DOHH2 (cell line): ENCODE data around the gene TTC23.

Source experiments
- H3F3A ChIP-seq: fragments of 200-600 bp; sonication (generic), shearing (Covaris generic); 2 replicates; pipeline ENCODE4 v1.6.0; 2016; ENCODE audit warnings: antibody characterized with exemption, mild to moderate bottlenecking; ENCODE audit not compliant: control insufficient read depth, insufficient read depth
- H3K27ac ChIP-seq: fragments of 200-600 bp; sonication (generic); 2 replicates; pipeline ENCODE4 v1.5.1; 2014; ENCODE audit warnings: low read depth, mild to moderate bottlenecking, low read length, moderate library complexity
- H3K27me3 ChIP-seq: fragments of 200-600 bp; sonication (generic); 2 replicates; pipeline ENCODE4 v1.6.1; 2014; ENCODE audit warnings: mild to moderate bottlenecking, low read length, mixed read lengths; ENCODE audit not compliant: control insufficient read depth
- H3K36me3 ChIP-seq: fragments of 200-600 bp; sonication (generic); 2 replicates; pipeline ENCODE4 v1.6.1; 2014; ENCODE audit warnings: mild to moderate bottlenecking, low read length, moderate library complexity, mixed read lengths; ENCODE audit not compliant: control insufficient read depth
- H3K4me1 ChIP-seq: fragments of 200-600 bp; sonication (generic); 2 replicates; pipeline ENCODE4 v1.6.1; 2014; ENCODE audit warnings: mild to moderate bottlenecking, low read length, mixed read lengths; ENCODE audit not compliant: control insufficient read depth
- H3K4me2 ChIP-seq: fragments of 200-600 bp; sonication (generic); 2 replicates; pipeline ENCODE4 v1.6.0; 2014; ENCODE audit warnings: mild to moderate bottlenecking, low read length, moderate library complexity
- H3K4me3 ChIP-seq: fragments of 200-600 bp; sonication (generic); 2 replicates; pipeline ENCODE4 v1.5.1; 2014; ENCODE audit warnings: mild to moderate bottlenecking, low read length, mixed read lengths
- H3K79me2 ChIP-seq: fragments of 200-600 bp; sonication (generic); 2 replicates; pipeline ENCODE4 v1.6.1; 2014; ENCODE audit warnings: mild to moderate bottlenecking, low read length, mixed read lengths; ENCODE audit not compliant: control insufficient read depth
- H3K9me2 ChIP-seq: fragments of 200-600 bp; sonication (generic); replicated peaks from 2 replicates; pipeline ENCODE4 v1.6.1; 2014; ENCODE audit warnings: mild to moderate bottlenecking, low read length, mixed read lengths; ENCODE audit not compliant: control insufficient read depth
- H3K9me3 ChIP-seq: fragments of 200-600 bp; sonication (generic); 2 replicates; pipeline ENCODE4 v1.6.1; 2014; ENCODE audit warnings: antibody characterized with exemption, low read length, mixed read lengths; ENCODE audit not compliant: control insufficient read depth, insufficient read depth
- H4K20me1 ChIP-seq: fragments of 200-600 bp; sonication (generic); 2 replicates; pipeline ENCODE4 v1.6.0; 2014; ENCODE audit warnings: low read depth, mild to moderate bottlenecking, antibody characterized with exemption, low read length, moderate library complexity; ENCODE audit not compliant: control insufficient read depth, insufficient read depth
- EZH2phosphoT487 ChIP-seq: fragments of 200-600 bp; sonication (generic); IDR thresholded peaks from 2 replicates; pipeline ENCODE4 v1.6.1; 2017; ENCODE audit warnings: borderline replicate concordance, mild to moderate bottlenecking, antibody characterized with exemption, low read length, moderate library complexity, mixed read lengths
- TF ChIP-seq, protein P1 (sequence below): fragments of 200-600 bp; sonication (generic); IDR thresholded peaks from one replicate; pipeline ENCODE4 v1.5.1; 2014; ENCODE audit warnings: antibody characterized with exemption, mild to moderate bottlenecking, low read depth, low read length; ENCODE audit not compliant: poor library complexity, severe bottlenecking

Gene TTC23

DNA sequence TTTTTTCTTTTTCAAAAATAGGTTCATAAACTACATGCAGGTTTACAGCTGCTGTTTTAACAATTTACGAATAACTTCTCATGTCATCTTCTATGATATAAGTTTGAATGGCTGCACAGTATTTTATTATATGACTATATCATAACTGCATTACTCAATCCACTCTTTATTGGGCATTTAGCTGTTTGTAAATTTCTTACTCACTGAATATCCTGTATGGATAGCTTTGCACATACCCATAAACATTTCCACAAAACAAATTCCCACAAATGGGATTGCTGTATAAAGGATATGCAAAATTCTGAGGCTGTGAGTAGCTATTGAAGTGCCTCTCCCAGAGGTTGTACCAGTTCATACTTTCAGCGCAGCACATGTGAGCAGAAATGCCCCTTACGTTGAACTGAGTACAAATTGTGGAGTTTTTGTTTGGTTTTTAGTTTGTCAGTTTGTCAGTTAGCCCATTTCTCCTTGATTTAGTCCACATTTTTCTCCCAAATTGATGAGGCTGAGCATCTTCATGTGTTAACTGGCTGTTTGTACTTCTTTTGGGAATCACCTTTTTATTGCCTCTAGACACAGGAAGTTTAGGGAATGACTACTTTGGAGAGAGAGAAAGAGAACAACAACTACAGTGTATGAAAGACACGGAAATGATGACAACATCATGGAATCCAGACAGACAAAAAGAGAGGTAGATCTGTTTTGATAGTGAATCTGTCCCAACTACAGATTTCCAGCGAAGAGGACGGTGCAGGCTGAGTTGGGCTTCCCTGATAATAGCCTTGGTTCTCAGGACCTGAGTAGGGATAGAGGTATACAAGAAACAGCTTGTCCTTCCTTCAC is 24.8 kb downstream of the TTC23 start:
- Histone ChIP-seq H3K4me1 (no peaks in the 10 kb centered on the region), H3K9me3 (no peaks in the 10 kb centered on the region), H3K9me2 (no peaks in the 10 kb centered on the region), H3K4me3 (no peak overlapping the region), H3K27ac (no peak overlapping the region), H4K20me1 (no peaks in the 10 kb centered on the region), H3K79me2 (no peaks in the 10 kb centered on the region), H3F3A (no peaks in the 10 kb centered on the region), H3K4me2 (no peak overlapping the region), H3K36me3 (no peaks in the 10 kb centered on the region), H3K27me3 (no peaks in the 10 kb centered on the region)
- TF ChIP-seq, protein P1, sequence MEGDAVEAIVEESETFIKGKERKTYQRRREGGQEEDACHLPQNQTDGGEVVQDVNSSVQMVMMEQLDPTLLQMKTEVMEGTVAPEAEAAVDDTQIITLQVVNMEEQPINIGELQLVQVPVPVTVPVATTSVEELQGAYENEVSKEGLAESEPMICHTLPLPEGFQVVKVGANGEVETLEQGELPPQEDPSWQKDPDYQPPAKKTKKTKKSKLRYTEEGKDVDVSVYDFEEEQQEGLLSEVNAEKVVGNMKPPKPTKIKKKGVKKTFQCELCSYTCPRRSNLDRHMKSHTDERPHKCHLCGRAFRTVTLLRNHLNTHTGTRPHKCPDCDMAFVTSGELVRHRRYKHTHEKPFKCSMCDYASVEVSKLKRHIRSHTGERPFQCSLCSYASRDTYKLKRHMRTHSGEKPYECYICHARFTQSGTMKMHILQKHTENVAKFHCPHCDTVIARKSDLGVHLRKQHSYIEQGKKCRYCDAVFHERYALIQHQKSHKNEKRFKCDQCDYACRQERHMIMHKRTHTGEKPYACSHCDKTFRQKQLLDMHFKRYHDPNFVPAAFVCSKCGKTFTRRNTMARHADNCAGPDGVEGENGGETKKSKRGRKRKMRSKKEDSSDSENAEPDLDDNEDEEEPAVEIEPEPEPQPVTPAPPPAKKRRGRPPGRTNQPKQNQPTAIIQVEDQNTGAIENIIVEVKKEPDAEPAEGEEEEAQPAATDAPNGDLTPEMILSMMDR: no peak
- TF ChIP-seq EZH2phosphoT487: no peak

DNA sequence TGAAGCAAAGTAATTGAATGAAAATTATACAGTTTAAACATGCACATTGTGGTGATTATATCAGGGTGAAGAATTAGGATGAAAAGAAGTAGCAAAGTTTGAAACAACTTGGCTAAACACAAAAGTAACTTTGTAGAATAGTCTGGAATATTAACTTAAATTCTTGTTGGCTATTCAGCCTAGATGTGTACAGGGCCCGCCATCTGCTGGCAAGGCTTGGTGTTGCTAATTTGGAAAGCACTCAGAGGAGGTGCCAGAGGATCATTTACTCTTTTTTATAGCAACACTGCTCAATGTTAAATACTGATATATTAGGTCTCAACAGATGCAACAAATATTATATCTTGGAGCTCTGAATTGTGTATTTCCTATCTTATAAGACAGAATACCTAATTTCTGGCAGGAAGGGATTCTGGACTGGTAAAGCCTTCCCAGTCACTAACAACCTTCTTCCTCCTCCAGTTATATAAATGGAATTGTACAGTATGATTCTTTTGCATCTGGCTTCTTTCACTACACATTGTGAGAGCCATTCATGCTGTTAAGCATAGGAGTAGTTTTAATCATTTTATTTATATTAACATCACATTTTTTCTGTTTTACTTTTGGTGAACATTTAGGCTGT is 36.1 kb downstream of the TTC23 start:
- Histone ChIP-seq H3F3A (no peaks in the 10 kb centered on the region), H3K9me3 (no peaks in the 10 kb centered on the region), H3K4me1 (no peaks in the 10 kb centered on the region), H3K4me2 (no peak overlapping the region), H3K9me2 (no peaks in the 10 kb centered on the region), H3K36me3 (no peaks in the 10 kb centered on the region), H3K27ac (no peak overlapping the region), H3K27me3 (no peaks in the 10 kb centered on the region), H3K4me3 (no peak overlapping the region), H3K79me2 (no peaks in the 10 kb centered on the region), H4K20me1 (no peaks in the 10 kb centered on the region)
- TF ChIP-seq, protein P1: peak; percentile 85
- no peak for TF ChIP-seq EZH2phosphoT487

DNA sequence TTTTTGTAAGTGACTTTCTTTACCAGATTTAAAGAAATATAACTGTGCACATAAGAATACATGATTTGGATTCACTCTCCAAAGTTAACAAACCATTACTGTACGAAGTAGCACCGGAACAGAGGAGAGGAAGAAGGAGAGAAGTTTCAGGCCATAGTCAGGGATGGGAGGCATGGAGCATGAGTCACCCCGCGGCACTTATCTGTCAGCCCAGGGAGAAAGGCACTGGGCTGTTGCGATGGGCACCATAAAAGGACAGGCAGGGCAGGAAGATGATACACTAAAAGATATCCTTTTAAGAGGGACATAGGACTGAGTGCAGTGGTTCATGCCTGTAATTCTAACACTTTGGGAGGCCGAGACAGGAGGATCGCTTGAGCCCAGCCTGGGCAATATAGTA is 37.0 kb downstream of the TTC23 start:
- Histone ChIP-seq H3K36me3 (no peaks in the 10 kb centered on the region), H3K9me3 (no peaks in the 10 kb centered on the region), H3K4me1 (no peaks in the 10 kb centered on the region), H3K4me2 (no peak overlapping the region), H4K20me1 (no peaks in the 10 kb centered on the region), H3K4me3 (no peak overlapping the region), H3K27me3 (no peaks in the 10 kb centered on the region), H3K79me2 (no peaks in the 10 kb centered on the region), H3K9me2 (no peaks in the 10 kb centered on the region), H3F3A (no peaks in the 10 kb centered on the region), H3K27ac (no peak overlapping the region)
- TF ChIP-seq, protein P1: no peak
- no peak for TF ChIP-seq EZH2phosphoT487
